Fibroblast of peridontal ligament (primary cell): ENCODE results near the gene PPHLN1.

Experiments
- DNase-seq: peaks from one replicate; pipeline ENCODE4 v3.0.0-alpha.2; 2010; ENCODE audit errors: extremely low read depth

The PPHLN1 gene

GRCh38 chr12:42482041-42482747 is 156.2 kb downstream of the PPHLN1 start:
- peak; percentile 55 for DNase-seq

- peak; percentile 58 for DNase-seq
These were observed 157.0 kb downstream of the PPHLN1 start for GRCh38 chr12:42482748-42483520.

GRCh38 chr12:42483521-42483790 is 157.5 kb downstream of the PPHLN1 start:
- DNase-seq: no peak

- DNase-seq: no peak
These were observed 159.0 kb downstream of the PPHLN1 start for GRCh38 chr12:42484996-42485395.

- no peak for DNase-seq
These were observed 159.9 kb downstream of the PPHLN1 start for GRCh38 chr12:42485823-42486222.

- no peak for DNase-seq
These were observed 160.4 kb downstream of the PPHLN1 start for GRCh38 chr12:42486407-42486806.

- DNase-seq: no peak
These were observed 164.4 kb downstream of the PPHLN1 start for GRCh38 chr12:42490261-42490842.
